Astrocyte (in vitro differentiated cells and primary cell): ENCODE measurements around the gene DPP7. TPM values are rescaled to one million over a fixed set of nuclear protein-coding genes. Genes with fewer than 3 reads are reported as not detected.

Experiments
- DNase-seq: peaks from one replicate; pipeline ENCODE4 v3.0.0-alpha.2; 2010; ENCODE audit warnings: low read depth
- FAIRE-seq: peaks from 2 replicates; lab custom pipeline; 2011; peaks lifted over from hg19 to GRCh38; lab: Jason Lieb, UNC
- H2AFZ ChIP-seq: 2 replicates; pipeline ENCODE4 v1.6.0; 2012; ENCODE audit warnings: low read depth, low read length, inconsistent platforms
- H3K27ac ChIP-seq: 2 replicates; pipeline ENCODE4 v1.5.1; 2011; ENCODE audit warnings: low read depth, low read length, inconsistent platforms
- H3K27me3 ChIP-seq: 2 replicates; pipeline ENCODE4 v1.6.0; 2011; ENCODE audit warnings: low read length, inconsistent platforms; ENCODE audit not compliant: insufficient read depth
- H3K36me3 ChIP-seq: 2 replicates; pipeline ENCODE4 v1.5.1; 2011; ENCODE audit warnings: low read length, inconsistent platforms; ENCODE audit not compliant: insufficient read depth
- H3K4me1 ChIP-seq: 2 replicates; pipeline ENCODE4 v1.5.1; 2011; ENCODE audit warnings: low read length, inconsistent platforms; ENCODE audit not compliant: insufficient read depth
- H3K4me2 ChIP-seq: 2 replicates; pipeline ENCODE4 v1.6.0; 2012; ENCODE audit warnings: low read length, inconsistent platforms
- H3K4me3 ChIP-seq: 2 replicates; pipeline ENCODE4 v1.5.1; 2011; ENCODE audit warnings: low read depth, mild to moderate bottlenecking, low read length, inconsistent platforms; ENCODE audit not compliant: insufficient read depth
- H3K79me2 ChIP-seq: 2 replicates; pipeline ENCODE4 v1.6.0; 2012; ENCODE audit warnings: mild to moderate bottlenecking, low read length, inconsistent platforms; ENCODE audit not compliant: insufficient read depth
- H3K9ac ChIP-seq: 2 replicates; pipeline ENCODE4 v1.6.0; 2012; ENCODE audit warnings: mild to moderate bottlenecking, low read length, inconsistent platforms
- H3K9me3 ChIP-seq: 2 replicates; pipeline ENCODE4 v1.5.1; 2012; ENCODE audit warnings: low read depth, mild to moderate bottlenecking, low read length, inconsistent platforms; ENCODE audit not compliant: insufficient read depth
- H4K20me1 ChIP-seq: 2 replicates; pipeline ENCODE4 v1.6.0; 2012; ENCODE audit warnings: low read length, inconsistent platforms; ENCODE audit not compliant: insufficient read depth
- H3K27ac Mint-ChIP-seq: one replicate; pipeline ENCODE4 v1.8.0; 2021; ENCODE audit warnings: mild to moderate bottlenecking, mixed read lengths; ENCODE audit not compliant: unreplicated experiment
- H3K27me3 Mint-ChIP-seq: one replicate; pipeline ENCODE4 v1.8.0; 2021; ENCODE audit warnings: low read depth, mixed read lengths; ENCODE audit not compliant: unreplicated experiment
- H3K36me3 Mint-ChIP-seq: one replicate; pipeline ENCODE4 v1.8.0; 2021; ENCODE audit warnings: low read depth, mixed read lengths; ENCODE audit not compliant: unreplicated experiment
- H3K4me1 Mint-ChIP-seq: one replicate; pipeline ENCODE4 v1.8.0; 2021; ENCODE audit warnings: low read depth, mixed read lengths; ENCODE audit not compliant: unreplicated experiment
- H3K4me3 Mint-ChIP-seq: one replicate; pipeline ENCODE4 v1.8.0; 2021; ENCODE audit warnings: mild to moderate bottlenecking, moderate library complexity, mixed read lengths; ENCODE audit not compliant: unreplicated experiment
- H3K9me3 Mint-ChIP-seq: one replicate; pipeline ENCODE4 v1.8.0; 2021; ENCODE audit warnings: mild to moderate bottlenecking, mixed read lengths; ENCODE audit not compliant: unreplicated experiment
- EZH2 ChIP-seq: IDR thresholded peaks from 2 replicates; pipeline ENCODE4 v1.6.1; 2012; ENCODE audit warnings: mild to moderate bottlenecking, low read length, inconsistent platforms; ENCODE audit not compliant: insufficient read depth
- total RNA-seq: library from RNA; stranded (reverse); gene quantifications from 2 replicates; pipeline ENCODE4 v1.2.1, GENCODE V29; 2021
- TF ChIP-seq, protein P1 (sequence below): IDR thresholded peaks from 2 replicates; pipeline ENCODE4 v1.5.1; 2011; ENCODE audit warnings: low read depth, mild to moderate bottlenecking, inconsistent platforms, low read length, moderate library complexity; ENCODE audit not compliant: insufficient read depth

The DPP7 gene
- total RNA-seq, 1 donor from 2014 or later: 53.8 TPM

DNA sequence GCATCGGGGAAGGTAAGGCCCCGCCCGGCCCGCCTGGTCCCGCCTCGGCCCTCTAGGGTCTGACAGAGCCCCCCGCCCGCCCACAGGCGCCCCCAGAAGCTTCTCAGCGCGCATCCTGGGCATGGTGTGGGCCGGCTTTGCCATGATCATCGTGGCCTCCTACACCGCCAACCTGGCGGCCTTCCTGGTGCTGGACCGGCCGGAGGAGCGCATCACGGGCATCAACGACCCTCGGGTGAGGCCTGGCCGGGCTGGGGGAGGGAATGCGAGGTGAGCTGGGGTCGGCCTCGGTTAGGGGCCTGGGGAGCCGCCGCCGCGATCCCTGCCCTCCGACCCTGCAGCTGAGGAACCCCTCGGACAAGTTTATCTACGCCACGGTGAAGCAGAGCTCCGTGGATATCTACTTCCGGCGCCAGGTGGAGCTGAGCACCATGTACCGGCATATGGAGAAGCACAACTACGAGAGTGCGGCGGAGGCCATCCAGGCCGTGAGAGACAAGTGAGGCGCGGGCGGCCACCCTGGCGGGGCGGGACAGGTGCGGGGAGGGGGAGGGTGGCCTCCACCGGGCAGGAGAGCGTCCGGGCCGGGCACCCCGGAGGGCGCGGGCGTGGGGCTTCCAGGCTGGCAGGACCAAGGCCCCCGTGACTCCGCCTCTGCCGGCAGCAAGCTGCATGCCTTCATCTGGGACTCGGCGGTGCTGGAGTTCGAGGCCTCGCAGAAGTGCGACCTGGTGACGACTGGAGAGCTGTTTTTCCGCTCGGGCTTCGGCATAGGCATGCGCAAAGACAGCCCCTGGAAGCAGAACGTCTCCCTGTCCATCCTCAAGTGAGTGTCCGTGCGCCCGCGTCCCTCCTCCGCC is 48.2 kb upstream of the DPP7 start:
- peaks cover 41% of the 10 kb centered on the region for H3K27me3 ChIP-seq
- DNase-seq: no peak
- H3K4me1 ChIP-seq: peaks cover 4% of the 10 kb centered on the region
- H3K4me3 ChIP-seq: no peak overlapping the region
- Mint-ChIP-seq H3K27ac (no peak overlapping the region), H3K4me3 (peak overlapping the region; percentile 50), H3K27me3 (peaks cover 61% of the 10 kb centered on the region), H3K4me1 (peaks cover 2% of the 10 kb centered on the region), H3K36me3 (no peaks in the 10 kb centered on the region), H3K9me3 (no peaks in the 10 kb centered on the region)
- no peaks in the 10 kb centered on the region for H3K36me3 ChIP-seq
- H2AFZ ChIP-seq: peak overlapping the region; percentile 56
- no peak overlapping the region for H3K27ac ChIP-seq
- H3K9me3 ChIP-seq: no peaks in the 10 kb centered on the region
- H4K20me1 ChIP-seq: no peaks in the 10 kb centered on the region
- H3K4me2 ChIP-seq: peak overlapping the region; percentile 57
- TF ChIP-seq, protein P1, sequence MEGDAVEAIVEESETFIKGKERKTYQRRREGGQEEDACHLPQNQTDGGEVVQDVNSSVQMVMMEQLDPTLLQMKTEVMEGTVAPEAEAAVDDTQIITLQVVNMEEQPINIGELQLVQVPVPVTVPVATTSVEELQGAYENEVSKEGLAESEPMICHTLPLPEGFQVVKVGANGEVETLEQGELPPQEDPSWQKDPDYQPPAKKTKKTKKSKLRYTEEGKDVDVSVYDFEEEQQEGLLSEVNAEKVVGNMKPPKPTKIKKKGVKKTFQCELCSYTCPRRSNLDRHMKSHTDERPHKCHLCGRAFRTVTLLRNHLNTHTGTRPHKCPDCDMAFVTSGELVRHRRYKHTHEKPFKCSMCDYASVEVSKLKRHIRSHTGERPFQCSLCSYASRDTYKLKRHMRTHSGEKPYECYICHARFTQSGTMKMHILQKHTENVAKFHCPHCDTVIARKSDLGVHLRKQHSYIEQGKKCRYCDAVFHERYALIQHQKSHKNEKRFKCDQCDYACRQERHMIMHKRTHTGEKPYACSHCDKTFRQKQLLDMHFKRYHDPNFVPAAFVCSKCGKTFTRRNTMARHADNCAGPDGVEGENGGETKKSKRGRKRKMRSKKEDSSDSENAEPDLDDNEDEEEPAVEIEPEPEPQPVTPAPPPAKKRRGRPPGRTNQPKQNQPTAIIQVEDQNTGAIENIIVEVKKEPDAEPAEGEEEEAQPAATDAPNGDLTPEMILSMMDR: no peak
- TF ChIP-seq EZH2: peak; percentile 95
- H3K79me2 ChIP-seq: no peaks in the 10 kb centered on the region
- no peak overlapping the region for H3K9ac ChIP-seq
- no peak for FAIRE-seq

DNA sequence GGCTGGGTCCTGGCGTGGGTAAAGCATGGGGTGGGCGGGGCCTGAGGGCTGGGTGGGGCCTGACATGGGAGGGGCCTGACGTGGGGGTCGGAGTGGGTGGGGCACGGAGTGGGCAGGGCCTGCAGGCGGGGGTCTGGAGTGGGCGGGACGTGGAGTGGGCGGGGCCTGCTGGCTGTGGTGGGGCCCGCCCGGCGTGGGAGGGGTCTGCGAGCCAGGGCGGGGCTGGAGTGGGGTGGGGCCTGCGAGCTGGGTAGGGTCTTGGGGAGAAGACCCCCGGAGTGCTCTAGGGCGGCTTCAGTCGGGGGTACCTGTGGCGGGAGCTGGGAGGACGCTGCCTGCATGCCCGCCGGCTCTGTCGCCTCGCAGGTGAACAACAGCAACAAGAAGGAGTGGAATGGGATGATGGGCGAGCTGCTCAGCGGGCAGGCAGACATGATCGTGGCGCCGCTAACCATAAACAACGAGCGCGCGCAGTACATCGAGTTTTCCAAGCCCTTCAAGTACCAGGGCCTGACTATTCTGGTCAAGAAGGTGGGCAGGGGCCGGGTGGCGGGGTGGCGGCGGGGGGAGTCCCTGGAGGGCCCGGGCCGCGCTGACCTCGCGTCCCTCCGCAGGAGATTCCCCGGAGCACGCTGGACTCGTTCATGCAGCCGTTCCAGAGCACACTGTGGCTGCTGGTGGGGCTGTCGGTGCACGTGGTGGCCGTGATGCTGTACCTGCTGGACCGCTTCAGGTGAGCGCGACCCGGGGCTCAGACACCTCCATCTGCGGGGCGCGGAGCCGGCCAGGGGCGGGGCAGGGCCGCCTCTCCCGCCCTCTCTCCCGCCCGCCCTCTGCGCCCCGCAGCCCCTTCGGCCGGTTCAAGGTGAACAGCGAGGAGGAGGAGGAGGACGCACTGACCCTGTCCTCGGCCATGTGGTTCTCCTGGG is 47.3 kb upstream of the DPP7 start:
- H3K36me3 ChIP-seq: no peaks in the 10 kb centered on the region
- no peaks in the 10 kb centered on the region for H3K9me3 Mint-ChIP-seq
- DNase-seq (no peak), FAIRE-seq (no peak)
- no peak overlapping the region for H3K27ac Mint-ChIP-seq
- H3K27me3 Mint-ChIP-seq: peaks cover 66% of the 10 kb centered on the region
- no peak overlapping the region for H3K4me3 Mint-ChIP-seq
- H3K4me1 Mint-ChIP-seq: peaks cover 2% of the 10 kb centered on the region
- no peaks in the 10 kb centered on the region for H3K9me3 ChIP-seq
- H3K4me2 ChIP-seq: no peak overlapping the region
- peaks cover 45% of the 10 kb centered on the region for H3K27me3 ChIP-seq
- H4K20me1 ChIP-seq: no peaks in the 10 kb centered on the region
- no peaks in the 10 kb centered on the region for H3K79me2 ChIP-seq
- no peak overlapping the region for H2AFZ ChIP-seq
- H3K9ac ChIP-seq: no peak overlapping the region
- no peaks in the 10 kb centered on the region for H3K36me3 Mint-ChIP-seq
- H3K4me3 ChIP-seq: no peak overlapping the region
- peak; percentile 33 for TF ChIP-seq EZH2
- TF ChIP-seq, protein P1: no peak
- no peak overlapping the region for H3K27ac ChIP-seq
- peaks cover 4% of the 10 kb centered on the region for H3K4me1 ChIP-seq
